Skeletal muscle tissue (tissue), 4 donors: Measurements from ENCODE around the gene C1orf53. TPM values are rescaled to one million over a fixed set of nuclear protein-coding genes. Genes with fewer than 3 reads are reported as not detected.

Experiments used
- H3K27ac ChIP-seq: one replicate; pipeline ENCODE4 v1.7.0; 2013; ENCODE audit warnings: mild to moderate bottlenecking, low read depth, low read length, inconsistent platforms
- H3K27me3 ChIP-seq, 3 donors: one replicate each; pipeline ENCODE4 v1.7.0; 2013; ENCODE audit warnings: low read length in 3 of 3; ENCODE audit not compliant: control insufficient read depth in 3 of 3, insufficient read depth in 3 of 3
- H3K36me3 ChIP-seq, 3 donors: one replicate each; pipeline ENCODE4 v1.7.0; 2013; ENCODE audit warnings: low read length in 3 of 3; ENCODE audit not compliant: control insufficient read depth in 3 of 3, insufficient read depth in 3 of 3
- H3K4me1 ChIP-seq, 3 donors: one replicate each; pipeline ENCODE4 v1.7.0; 2013; ENCODE audit warnings: low read length in 3 of 3, mild to moderate bottlenecking in 3 of 3; ENCODE audit not compliant: control insufficient read depth in 3 of 3, insufficient read depth in 3 of 3
- H3K4me3 ChIP-seq, 3 donors: one replicate each; pipeline ENCODE4 v1.7.0; 2013; ENCODE audit warnings: low read length in 3 of 3
- H3K9ac ChIP-seq, 3 donors: one replicate each; pipeline ENCODE4 v1.7.0; 2013; ENCODE audit warnings: low read length in 3 of 3, mild to moderate bottlenecking in 3 of 3, moderate library complexity in 2 of 3, low read depth in 1 of 3
- H3K9me3 ChIP-seq, 3 donors: one replicate each; pipeline ENCODE4 v1.7.0; 2013; ENCODE audit warnings: low read length in 3 of 3; ENCODE audit not compliant: control insufficient read depth in 3 of 3
- total RNA-seq: library from RNA; depleted of rRNA; stranded (reverse); fragments of >200 nt; gene quantifications from one replicate; pipeline ENCODE4 v1.2.3, GENCODE V29; 2014
- donor health status: Osteomylitis.

The C1orf53 gene
- total RNA-seq, 1 donor from 2014 or later: not detected

GRCh38 chr1:197920067-197920396 is 17.6 kb downstream of the C1orf53 start:
- Histone ChIP-seq H3K36me3 (no peaks in the 10 kb centered on the region), H3K4me1 (peaks cover 29 to 42% (median 32%) of the 10 kb centered on the region in 3 donors), H3K27me3 (peaks cover 74 to 81% (median 77%) of the 10 kb centered on the region in 3 donors), H3K9me3 (no peaks in the 10 kb centered on the region), H3K27ac (no peak overlapping the region), H3K9ac (no peak overlapping the region), H3K4me3 (no peak overlapping the region)

- no peak overlapping the region for H3K9ac ChIP-seq
- peaks cover 27 to 41% (median 29%) of the 10 kb centered on the region in 3 donors for H3K4me1 ChIP-seq
- no peak overlapping the region for H3K27ac ChIP-seq
- no peaks in the 10 kb centered on the region for H3K9me3 ChIP-seq
- H3K36me3 ChIP-seq: no peaks in the 10 kb centered on the region
- no peak overlapping the region for H3K4me3 ChIP-seq
- H3K27me3 ChIP-seq: peaks cover 69 to 76% (median 72%) of the 10 kb centered on the region in 3 donors
Measured at GRCh38 chr1:197920414-197921117, 18.1 kb downstream of the C1orf53 start.

GRCh38 chr1:197921235-197922069 is 19.0 kb downstream of the C1orf53 start:
- H3K27me3 ChIP-seq: peaks cover 60 to 69% (median 69%) of the 10 kb centered on the region in 3 donors
- no peak overlapping the region for H3K9ac ChIP-seq
- H3K4me1 ChIP-seq: peaks cover 20 to 32% (median 20%) of the 10 kb centered on the region in 3 donors

GRCh38 chr1:197922070-197922390 is 19.6 kb downstream of the C1orf53 start:
- H3K9me3 ChIP-seq: no peaks in the 10 kb centered on the region
- peaks cover 16 to 26% (median 17%) of the 10 kb centered on the region in 3 donors for H3K4me1 ChIP-seq
- H3K27ac ChIP-seq: no peak overlapping the region
- H3K27me3 ChIP-seq: peaks cover 54 to 65% (median 65%) of the 10 kb centered on the region in 3 donors
- H3K36me3 ChIP-seq: no peaks in the 10 kb centered on the region
- H3K9ac ChIP-seq: no peak overlapping the region
- H3K4me3 ChIP-seq: no peak overlapping the region

More at GRCh38 chr1:197921235-197922069, 19.0 kb downstream of the C1orf53 start:
- H3K36me3 ChIP-seq: no peaks in the 10 kb centered on the region
- H3K4me3 ChIP-seq: no peak overlapping the region
- no peak overlapping the region for H3K27ac ChIP-seq
- no peaks in the 10 kb centered on the region for H3K9me3 ChIP-seq

GRCh38 chr1:197923038-197923437 is 20.6 kb downstream of the C1orf53 start:
- H3K9ac ChIP-seq: no peak overlapping the region
- no peaks in the 10 kb centered on the region for H3K36me3 ChIP-seq
- H3K4me1 ChIP-seq: peaks cover 7 to 16% (median 8%) of the 10 kb centered on the region in 3 donors
- H3K4me3 ChIP-seq: no peak overlapping the region
- H3K27me3 ChIP-seq: peaks cover 53 to 64% (median 58%) of the 10 kb centered on the region in 3 donors
- H3K9me3 ChIP-seq: no peaks in the 10 kb centered on the region
- no peak overlapping the region for H3K27ac ChIP-seq

- Histone ChIP-seq H3K4me3 (no peak overlapping the region), H3K9ac (no peak overlapping the region), H3K36me3 (no peaks in the 10 kb centered on the region), H3K27ac (no peak overlapping the region), H3K9me3 (no peaks in the 10 kb centered on the region), H3K4me1 (peaks cover 0 to 5% (median 2%) of the 10 kb centered on the region in 3 donors), H3K27me3 (peaks cover 42 to 55% (median 51%) of the 10 kb centered on the region in 3 donors)
Measured at GRCh38 chr1:197924516-197925123, 22.2 kb downstream of the C1orf53 start.

GRCh38 chr1:197927908-197928665 is 25.7 kb downstream of the C1orf53 start:
- Histone ChIP-seq H3K9ac (no peak overlapping the region), H3K36me3 (no peaks in the 10 kb centered on the region), H3K27ac (no peak overlapping the region), H3K4me3 (no peak overlapping the region), H3K4me1 (no peaks in the 10 kb centered on the region), H3K27me3 (peaks cover 17 to 41% (median 36%) of the 10 kb centered on the region in 3 donors), H3K9me3 (no peaks in the 10 kb centered on the region)

- no peak overlapping the region for H3K27ac ChIP-seq
- H3K4me3 ChIP-seq: no peak overlapping the region
- H3K27me3 ChIP-seq: peaks cover 15 to 39% (median 38%) of the 10 kb centered on the region in 3 donors
- H3K4me1 ChIP-seq: no peaks in the 10 kb centered on the region
- H3K9ac ChIP-seq: no peak overlapping the region
- no peaks in the 10 kb centered on the region for H3K9me3 ChIP-seq
- H3K36me3 ChIP-seq: no peaks in the 10 kb centered on the region
Measured at GRCh38 chr1:197928849-197929336, 26.5 kb downstream of the C1orf53 start.

GRCh38 chr1:197933016-197933415 is 30.6 kb downstream of the C1orf53 start:
- Histone ChIP-seq H3K9me3 (no peaks in the 10 kb centered on the region), H3K27me3 (peaks cover 9 to 30% (median 25%) of the 10 kb centered on the region in 3 donors), H3K9ac (no peak overlapping the region), H3K4me3 (no peak overlapping the region), H3K36me3 (no peaks in the 10 kb centered on the region), H3K4me1 (no peaks in the 10 kb centered on the region), H3K27ac (no peak overlapping the region)
